Mesenchymal stem cell (in vitro differentiated cells and primary cell): ENCODE measurements around the gene TSEN15.
A peak's percentile ranks its signal among the peaks of the same experiment; 100 is the strongest.

ENCODE experiments used
- DNase-seq: peaks from one replicate; pipeline ENCODE4 v3.0.0-alpha.2; 2013
- H2AFZ ChIP-seq: one replicate; pipeline ENCODE4 v1.6.1; 2013; ENCODE audit warnings: low read depth, mild to moderate bottlenecking, control low read depth, inconsistent platforms, low read length, moderate library complexity
- H2AK5ac ChIP-seq: 2 replicates; pipeline ENCODE4 v1.6.1; 2013; ENCODE audit warnings: low read length, moderate library complexity, mild to moderate bottlenecking, inconsistent platforms; ENCODE audit not compliant: severe bottlenecking
- H2BK120ac ChIP-seq: one replicate; pipeline ENCODE4 v1.6.1; 2013; ENCODE audit warnings: low read depth, mild to moderate bottlenecking, inconsistent platforms, low read length, moderate library complexity
- H2BK12ac ChIP-seq, 2 experiments: one replicate each; pipeline ENCODE4 v1.6.1; 2013; ENCODE audit warnings: inconsistent platforms in 2 of 2, low read length in 2 of 2, mild to moderate bottlenecking in 2 of 2, moderate library complexity in 2 of 2, control low read depth in 1 of 2
- H2BK15ac ChIP-seq: one replicate; pipeline ENCODE4 v1.6.1; 2013; ENCODE audit warnings: mild to moderate bottlenecking, low read depth, inconsistent platforms; ENCODE audit not compliant: poor library complexity, severe bottlenecking
- H2BK5ac ChIP-seq: 2 replicates; pipeline ENCODE4 v1.6.1; 2013; ENCODE audit warnings: low read depth, mild to moderate bottlenecking, low read length, control low read depth, inconsistent platforms; ENCODE audit not compliant: poor library complexity, severe bottlenecking
- H3K14ac ChIP-seq, 2 experiments: one replicate each; pipeline ENCODE4 v1.6.1; 2013; ENCODE audit warnings: inconsistent platforms in 2 of 2, low read length in 2 of 2, control low read depth in 1 of 2, mild to moderate bottlenecking in 1 of 2, moderate library complexity in 1 of 2
- H3K18ac ChIP-seq, 2 experiments: one replicate each; pipeline ENCODE4 v1.6.1; 2013; ENCODE audit warnings: inconsistent platforms in 2 of 2, low read length in 2 of 2, control low read depth in 1 of 2, low read depth in 1 of 2, mild to moderate bottlenecking in 1 of 2
- H3K23ac ChIP-seq, 2 experiments: one replicate each; pipeline ENCODE4 v1.6.1; 2013; ENCODE audit warnings: inconsistent platforms in 2 of 2, low read length in 2 of 2, mild to moderate bottlenecking in 2 of 2, moderate library complexity in 2 of 2, control low read depth in 1 of 2
- H3K27ac ChIP-seq: 2 replicates; pipeline ENCODE4 v1.5.1; 2013; ENCODE audit warnings: mild to moderate bottlenecking, moderate library complexity, low read length, control low read depth, inconsistent platforms; ENCODE audit not compliant: poor library complexity, severe bottlenecking
- H3K27me3 ChIP-seq, 2 experiments: 2 replicates each; pipeline versions ENCODE4 v1.6.1 to v1.7.0; 2013; ENCODE audit warnings: low read length in 2 of 2, mild to moderate bottlenecking in 2 of 2, moderate library complexity in 2 of 2, control low read depth in 1 of 2, inconsistent platforms in 1 of 2; ENCODE audit not compliant: control insufficient read depth in 1 of 2, insufficient read depth in 1 of 2
- H3K36me3 ChIP-seq, 2 experiments: 2 replicates each; pipeline versions ENCODE4 v1.6.1 to v1.7.0; 2013; ENCODE audit warnings: low read length in 2 of 2, control low read depth in 1 of 2, inconsistent platforms in 1 of 2, low read depth in 1 of 2, mild to moderate bottlenecking in 1 of 2; ENCODE audit not compliant: insufficient read depth in 2 of 2, control insufficient read depth in 1 of 2
- H3K4ac ChIP-seq, 2 experiments: one replicate each; pipeline ENCODE4 v1.6.1; 2013; ENCODE audit warnings: inconsistent platforms in 2 of 2, low read length in 2 of 2, mild to moderate bottlenecking in 2 of 2, moderate library complexity in 2 of 2, control low read depth in 1 of 2, low read depth in 1 of 2
- H3K4me1 ChIP-seq: 2 replicates; pipeline ENCODE4 v1.6.1; 2013; ENCODE audit warnings: low read depth, low read length, control low read depth; ENCODE audit not compliant: control insufficient read depth, insufficient read depth
- H3K4me2 ChIP-seq: 2 replicates; pipeline ENCODE4 v1.6.1; 2013; ENCODE audit warnings: low read length, mild to moderate bottlenecking, inconsistent platforms; ENCODE audit not compliant: poor library complexity, severe bottlenecking
- H3K4me3 ChIP-seq, 2 experiments: 2 replicates each; pipeline versions ENCODE4 v1.5.1 to v1.7.0; 2013; ENCODE audit warnings: low read length in 2 of 2, mild to moderate bottlenecking in 2 of 2, control low read depth in 1 of 2, low read depth in 1 of 2; ENCODE audit not compliant: insufficient read depth in 1 of 2
- H3K79me1 ChIP-seq: replicated peaks from 2 replicates; pipeline ENCODE4 v1.6.1; 2013; ENCODE audit warnings: mild to moderate bottlenecking, control low read depth, low read length, inconsistent platforms; ENCODE audit not compliant: poor library complexity, severe bottlenecking
- H3K9ac ChIP-seq: 2 replicates; pipeline ENCODE4 v1.7.0; 2013; ENCODE audit warnings: mild to moderate bottlenecking, low read length, moderate library complexity
- H3K9me3 ChIP-seq: 2 replicates; pipeline ENCODE4 v1.7.0; 2013; ENCODE audit warnings: mild to moderate bottlenecking, low read length; ENCODE audit not compliant: control insufficient read depth
- H4K8ac ChIP-seq: one replicate; pipeline ENCODE4 v1.6.1; 2013; ENCODE audit warnings: inconsistent platforms, mild to moderate bottlenecking, low read length, moderate library complexity
- H4K91ac ChIP-seq: one replicate; pipeline ENCODE4 v1.6.1; 2013; ENCODE audit warnings: mild to moderate bottlenecking, low read length, inconsistent platforms
- WGBS: methylation state at CpG from one replicate; pipeline ENCODE4 v1.1.7; 2013; ENCODE audit warnings: mixed read lengths; 5-methylcytosine and 5-hydroxymethylcytosine counted together

Gene TSEN15

GRCh38 chr1:184059887-184060286, 8.4 kb downstream of the TSEN15 start:
- Histone ChIP-seq H3K9ac (no peak overlapping the region), H3K36me3 (peaks cover 6 to 18% of the 10 kb centered on the region in 2 experiments), H3K23ac (no peak overlapping the region), H3K79me1 (peaks cover 9% of the 10 kb centered on the region), H3K18ac (peak overlapping the region; percentile 28 to 77), H2BK120ac (no peak overlapping the region), H4K8ac (no peak overlapping the region), H3K14ac (no peak overlapping the region), H4K91ac (no peak overlapping the region), H3K4ac (peak overlapping the region in 1 of 2 experiments; percentile 13), H2BK12ac (no peak overlapping the region), H3K4me3 (no peak overlapping the region), H3K27ac (peak overlapping the region; percentile 51), H3K27me3 (no peaks in the 10 kb centered on the region), H2AK5ac (no peak overlapping the region), H3K4me1 (peaks cover 1% of the 10 kb centered on the region), H2BK5ac (no peak overlapping the region), H3K4me2 (no peak overlapping the region), H2AFZ (no peak overlapping the region), H2BK15ac (no peak overlapping the region), H3K9me3 (no peaks in the 10 kb centered on the region)
- no peak for DNase-seq

- Histone ChIP-seq H3K27ac (peak overlapping the region; percentile 51), H3K9me3 (no peaks in the 10 kb centered on the region), H2BK120ac (no peak overlapping the region), H3K79me1 (peaks cover 9% of the 10 kb centered on the region), H3K4me3 (no peak overlapping the region), H3K4ac (no peak overlapping the region), H2BK5ac (no peak overlapping the region), H3K14ac (no peak overlapping the region), H4K91ac (no peak overlapping the region), H3K4me2 (no peak overlapping the region), H2BK15ac (no peak overlapping the region), H2BK12ac (no peak overlapping the region), H2AK5ac (no peak overlapping the region), H3K18ac (peak overlapping the region; percentile 23 to 28), H3K4me1 (peaks cover 1% of the 10 kb centered on the region), H3K36me3 (peaks cover 3 to 14% of the 10 kb centered on the region in 2 experiments), H3K27me3 (no peaks in the 10 kb centered on the region), H4K8ac (no peak overlapping the region), H3K23ac (no peak overlapping the region), H3K9ac (no peak overlapping the region), H2AFZ (no peak overlapping the region)
- peak; percentile 71 for DNase-seq
- WGBS: 44% methylated on average over 2 of the region's 3 CpGs
These were observed 8.8 kb downstream of the TSEN15 start for GRCh38 chr1:184060316-184060715.

GRCh38 chr1:184061396-184062003, 10.0 kb downstream of the TSEN15 start:
- peak; percentile 90 for DNase-seq
- H3K4ac ChIP-seq: no peak overlapping the region
- H4K91ac ChIP-seq: no peak overlapping the region
- no peak overlapping the region for H3K18ac ChIP-seq
- H2BK12ac ChIP-seq: no peak overlapping the region
- H3K9ac ChIP-seq: no peak overlapping the region
- no peak overlapping the region for H2BK5ac ChIP-seq
- H3K4me1 ChIP-seq: peaks cover 1% of the 10 kb centered on the region
- H4K8ac ChIP-seq: no peak overlapping the region
- H3K4me3 ChIP-seq: no peak overlapping the region
- no peaks in the 10 kb centered on the region for H3K27me3 ChIP-seq
- H3K23ac ChIP-seq: no peak overlapping the region
- peaks cover 12% of the 10 kb centered on the region for H3K79me1 ChIP-seq
- H2BK120ac ChIP-seq: no peak overlapping the region
- peak overlapping the region; percentile 30 for H3K27ac ChIP-seq
- H2AK5ac ChIP-seq: no peak overlapping the region
- no peaks in the 10 kb centered on the region for H3K9me3 ChIP-seq
- H3K4me2 ChIP-seq: no peak overlapping the region
- H2AFZ ChIP-seq: no peak overlapping the region
- H3K14ac ChIP-seq: no peak overlapping the region
- 0% methylated on average over 2 of the region's 2 CpGs for WGBS
- H2BK15ac ChIP-seq: no peak overlapping the region
- H3K36me3 ChIP-seq: peaks cover 3 to 13% of the 10 kb centered on the region in 2 experiments

- no peak overlapping the region for H2BK5ac ChIP-seq
- H3K27me3 ChIP-seq: no peaks in the 10 kb centered on the region
- peaks cover 1% of the 10 kb centered on the region for H3K4me1 ChIP-seq
- H3K9me3 ChIP-seq: no peaks in the 10 kb centered on the region
- no peak overlapping the region for H2BK12ac ChIP-seq
- H3K23ac ChIP-seq: no peak overlapping the region
- no peak overlapping the region for H2BK15ac ChIP-seq
- H3K14ac ChIP-seq: no peak overlapping the region
- no peak overlapping the region for H3K4me3 ChIP-seq
- no peak overlapping the region for H4K8ac ChIP-seq
- H3K36me3 ChIP-seq: peaks cover 3 to 15% of the 10 kb centered on the region in 2 experiments
- H3K18ac ChIP-seq: no peak overlapping the region
- no peak overlapping the region for H3K9ac ChIP-seq
- H2AK5ac ChIP-seq: no peak overlapping the region
- H3K4me2 ChIP-seq: no peak overlapping the region
- DNase-seq: no peak
- no peak overlapping the region for H4K91ac ChIP-seq
- no peak overlapping the region for H2AFZ ChIP-seq
- peaks cover 12% of the 10 kb centered on the region for H3K79me1 ChIP-seq
- no peak overlapping the region for H3K4ac ChIP-seq
- no CpG with 5 or more reads among the region's 3 CpGs for WGBS
- H3K27ac ChIP-seq: no peak overlapping the region
- H2BK120ac ChIP-seq: no peak overlapping the region
These were observed 11.2 kb downstream of the TSEN15 start for GRCh38 chr1:184062640-184063286.
